Measurements from ENCODE around the gene PDGFRB. TPM values are rescaled to one million over a fixed set of nuclear protein-coding genes. Genes with fewer than 3 reads are reported as not detected.

The PDGFRB gene
- total RNA-seq, 1 experiment from 2014 or later = 10.4 TPM

DNA sequence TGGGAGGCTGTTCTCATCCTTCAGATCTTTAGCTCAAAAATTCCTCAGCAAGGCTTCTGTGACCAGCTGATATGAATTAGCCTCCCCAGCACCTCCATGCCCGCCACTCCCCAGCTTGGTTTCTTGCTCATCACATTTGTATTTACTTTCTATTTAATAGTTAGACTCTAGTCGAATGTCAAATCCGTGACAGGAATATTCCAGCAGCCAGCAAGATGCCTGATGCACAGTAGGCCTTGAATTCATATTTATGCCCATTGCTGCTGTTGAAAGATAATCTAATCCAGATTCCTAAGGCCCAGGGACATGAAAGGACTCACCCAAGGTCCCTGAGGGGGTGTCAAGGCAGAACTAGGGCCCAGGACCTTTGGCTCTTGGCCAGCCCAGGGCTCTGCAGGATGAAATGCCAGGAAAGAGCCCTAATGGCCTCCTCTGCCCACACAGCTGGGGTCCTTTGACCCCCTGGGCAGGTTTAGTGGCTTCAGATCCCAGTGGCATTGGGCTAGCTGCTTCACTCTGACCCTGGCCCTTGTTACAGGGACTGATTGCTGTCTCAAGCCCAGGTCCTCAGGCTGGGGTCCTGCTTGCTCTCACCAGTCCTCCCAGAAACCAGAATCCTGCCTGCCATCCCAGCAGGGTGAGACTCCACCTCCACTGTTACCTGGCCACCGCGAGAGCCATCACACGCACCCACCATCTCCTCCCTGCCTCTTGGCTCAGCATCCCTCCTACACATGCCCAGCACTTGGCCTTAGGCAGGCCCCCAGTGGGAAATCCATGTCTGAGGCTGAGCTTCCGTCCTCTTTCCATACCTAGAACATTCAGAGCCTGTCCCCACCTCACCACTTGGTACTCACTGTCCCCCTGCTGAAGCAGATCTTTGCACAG is 76.6 kb downstream of the PDGFRB start:
- no peak for DNase-seq
- H3K4me3 ChIP-seq = no peak overlapping the region
- peaks cover 10% of the 10 kb centered on the region for H3K27me3 ChIP-seq
- H3K9me3 ChIP-seq = no peaks in the 10 kb centered on the region; the same call in 1 of the 2 replicates
- H3K36me3 ChIP-seq = no peaks in the 10 kb centered on the region

DNA sequence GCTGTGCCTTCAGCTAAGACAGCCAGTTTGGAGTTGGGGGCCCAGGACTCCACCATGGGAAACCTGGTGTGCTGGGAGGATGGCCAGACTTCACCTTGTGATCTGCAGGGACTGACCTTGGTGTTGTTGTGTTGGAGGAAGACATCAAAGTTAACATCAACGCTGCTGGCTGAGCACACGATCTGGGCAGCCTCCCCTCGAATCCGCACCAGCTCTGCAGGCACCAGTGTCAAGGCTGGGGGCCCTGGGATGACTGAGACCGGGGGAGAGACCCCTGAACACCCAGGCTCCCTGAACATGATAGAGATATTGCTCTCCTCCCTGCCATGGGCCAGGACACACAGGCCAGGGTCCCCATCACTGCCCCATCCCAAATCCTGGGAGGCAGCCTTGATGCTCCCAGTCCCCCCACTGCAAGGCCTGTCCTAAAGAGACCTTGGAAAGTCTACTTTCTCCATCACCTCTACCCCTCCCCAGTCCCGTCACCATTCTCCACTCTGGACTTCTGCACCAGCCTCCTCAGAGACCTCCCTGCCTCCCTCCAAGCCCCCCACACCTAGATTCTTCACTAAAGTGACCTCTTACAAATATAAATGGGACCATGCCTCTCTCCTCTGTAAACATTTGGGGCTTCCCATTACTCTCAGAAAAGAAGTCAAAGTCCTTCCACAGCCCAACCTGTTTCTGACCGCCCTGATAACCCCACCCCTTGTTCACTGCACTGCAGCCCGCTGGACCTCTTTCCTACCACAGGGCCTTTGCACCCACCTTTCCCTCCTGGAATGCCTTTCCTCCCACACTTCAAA is 77.4 kb downstream of the PDGFRB start:
- peaks cover 4% of the 10 kb centered on the region for H3K9me3 ChIP-seq
- DNase-seq = no peak
- no peak overlapping the region for H3K4me3 ChIP-seq
- peaks cover 10% of the 10 kb centered on the region for H3K27me3 ChIP-seq
- H3K36me3 ChIP-seq = no peaks in the 10 kb centered on the region

DNA sequence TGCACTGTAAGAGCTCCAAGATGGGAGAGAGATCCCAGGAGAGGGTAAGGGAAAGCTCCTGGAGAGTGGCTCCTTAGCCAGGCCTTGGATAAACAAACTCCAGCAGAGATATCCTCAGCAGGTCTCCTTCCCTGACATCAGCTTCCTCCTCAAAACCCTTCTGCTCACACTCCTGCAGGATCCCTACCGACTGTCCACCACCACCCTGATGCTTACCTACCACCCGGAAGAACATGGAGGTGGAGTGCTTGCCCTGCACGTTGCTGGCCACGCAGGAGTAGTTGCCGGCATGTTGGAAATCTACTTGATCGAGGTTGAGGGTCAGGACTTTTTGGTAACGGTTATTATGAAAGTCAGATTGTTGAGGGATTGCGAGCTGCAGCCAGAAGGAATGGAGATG is 78.6 kb downstream of the PDGFRB start:
- Histone ChIP-seq H3K4me3 (no peak overlapping the region), H3K36me3 (no peaks in the 10 kb centered on the region), H3K9me3 (peaks cover 6% of the 10 kb centered on the region), H3K27me3 (peaks cover 10% of the 10 kb centered on the region)
- DNase-seq = no peak

DNA sequence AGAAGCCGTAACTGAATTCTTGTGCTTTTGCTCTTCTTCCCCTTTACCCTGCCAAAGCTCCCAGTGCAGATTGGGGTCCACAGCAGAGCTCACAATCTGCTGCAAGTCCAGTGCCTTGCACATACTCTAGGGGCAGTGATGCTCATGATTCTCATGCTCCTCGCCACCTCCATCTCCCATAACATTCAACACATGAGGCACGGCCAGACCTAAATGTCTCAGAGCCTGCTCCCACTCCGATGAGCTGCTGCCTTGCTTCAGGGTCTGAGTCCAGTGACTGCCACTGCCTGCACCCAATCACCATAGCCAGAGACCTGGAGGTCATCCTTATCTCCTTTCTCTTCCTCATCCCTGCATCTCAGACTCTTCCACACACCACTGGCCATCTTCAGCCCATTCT is 79.8 kb downstream of the PDGFRB start:
- H3K4me3 ChIP-seq = no peak overlapping the region
- DNase-seq = no peak
- peaks cover 10% of the 10 kb centered on the region for H3K27me3 ChIP-seq
- no peaks in the 10 kb centered on the region for H3K36me3 ChIP-seq
- peaks cover 6% of the 10 kb centered on the region for H3K9me3 ChIP-seq

DNA sequence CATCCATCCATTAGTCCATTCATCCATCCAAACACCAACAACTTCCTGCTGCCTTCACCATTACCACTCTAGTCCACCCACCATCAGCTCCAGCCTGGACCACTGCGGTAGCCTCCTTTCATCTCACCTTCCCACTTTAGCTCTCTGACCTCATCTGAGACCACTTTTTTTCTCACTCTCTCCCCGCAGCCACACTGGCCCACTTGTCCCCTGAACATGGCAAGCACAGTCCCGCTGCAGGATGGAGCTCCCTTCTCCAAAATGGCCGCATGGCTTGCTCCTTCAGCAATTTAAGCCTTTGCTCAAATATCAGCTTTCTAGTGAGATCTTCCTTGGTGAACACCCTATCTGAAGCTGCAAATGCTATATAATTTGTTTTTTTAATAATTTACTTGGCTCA is 80.4 kb downstream of the PDGFRB start:
- DNase-seq = no peak
- peaks cover 10% of the 10 kb centered on the region for H3K27me3 ChIP-seq
- H3K4me3 ChIP-seq = no peak overlapping the region
- H3K36me3 ChIP-seq = no peaks in the 10 kb centered on the region
- H3K9me3 ChIP-seq = peaks cover 6% of the 10 kb centered on the region

DNA sequence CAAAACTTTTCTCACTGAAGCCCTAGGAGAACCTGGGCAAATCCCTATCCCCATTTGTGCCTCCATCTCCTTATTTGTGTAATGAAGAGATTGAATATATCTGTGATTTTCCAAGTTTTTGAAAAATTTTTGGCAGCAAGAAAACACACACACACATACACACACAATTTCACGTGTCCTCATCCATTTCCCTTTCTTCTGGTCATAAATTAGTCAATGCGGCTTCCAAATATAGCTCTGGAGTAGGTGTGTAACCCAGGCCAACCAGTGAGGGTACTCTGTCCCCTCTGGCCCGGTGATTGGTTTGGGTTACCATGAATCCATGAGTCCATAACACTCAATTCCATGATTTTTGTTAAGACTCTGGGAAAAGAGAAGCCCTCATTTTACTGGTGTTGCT is 82.0 kb downstream of the PDGFRB start:
- peaks cover 10% of the 10 kb centered on the region for H3K27me3 ChIP-seq
- H3K9me3 ChIP-seq = peaks cover 6% of the 10 kb centered on the region
- H3K36me3 ChIP-seq = no peaks in the 10 kb centered on the region
- no peak for DNase-seq
- H3K4me3 ChIP-seq = no peak overlapping the region

DNA sequence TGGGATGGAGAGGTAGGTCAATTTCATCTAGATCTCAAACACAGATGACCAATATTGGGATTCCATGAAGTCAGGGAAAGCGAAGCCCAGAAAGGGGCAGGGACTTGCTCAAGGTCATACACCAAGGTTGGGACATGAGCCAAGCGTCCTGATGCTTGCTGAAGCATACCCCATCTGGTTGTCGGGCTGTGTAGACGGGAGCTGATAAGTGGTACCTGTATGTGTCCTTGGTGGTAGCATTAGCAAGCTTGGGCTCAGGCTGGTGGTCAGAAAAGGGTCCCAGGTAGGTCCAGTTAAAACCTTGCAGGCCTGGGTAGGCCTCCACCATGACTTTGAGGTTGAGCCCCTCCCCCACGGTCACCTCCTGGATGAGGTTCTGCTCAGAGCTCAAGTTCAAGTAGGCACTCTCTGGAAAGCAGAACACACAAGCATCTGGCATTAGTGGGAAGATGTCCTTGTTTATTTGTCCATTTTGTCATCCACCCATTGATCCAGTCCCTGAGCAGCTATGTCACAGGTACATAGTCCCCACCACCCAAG is 82.5 kb downstream of the PDGFRB start:
- Histone ChIP-seq H3K36me3 (no peaks in the 10 kb centered on the region), H3K4me3 (no peak overlapping the region), H3K27me3 (peaks cover 10% of the 10 kb centered on the region), H3K9me3 (peaks cover 6% of the 10 kb centered on the region)
- no peak for DNase-seq

DNA sequence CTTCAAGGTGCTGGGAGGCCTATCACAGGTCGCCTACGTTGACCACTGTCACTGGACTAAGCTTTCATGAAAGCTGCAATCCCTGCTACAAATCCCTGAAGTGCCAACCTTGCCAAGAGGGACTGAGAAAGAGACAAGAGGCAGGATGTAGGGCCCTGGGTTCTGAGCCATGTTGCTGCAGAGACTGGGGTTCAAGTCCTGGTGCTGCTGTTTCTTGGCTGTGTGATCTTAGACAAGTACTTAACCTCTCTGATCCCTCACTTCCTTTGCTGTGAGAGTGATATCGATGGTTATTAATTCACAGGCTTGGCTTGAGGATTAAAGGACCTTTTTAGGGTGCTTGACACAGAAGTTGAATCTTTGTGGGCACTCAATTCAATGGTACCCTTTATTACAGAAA is 84.8 kb downstream of the PDGFRB start:
- Histone ChIP-seq H3K27me3 (peaks cover 6% of the 10 kb centered on the region), H3K36me3 (no peaks in the 10 kb centered on the region), H3K4me3 (no peak overlapping the region), H3K9me3 (peaks cover 6% of the 10 kb centered on the region)
- DNase-seq = no peak

DNA sequence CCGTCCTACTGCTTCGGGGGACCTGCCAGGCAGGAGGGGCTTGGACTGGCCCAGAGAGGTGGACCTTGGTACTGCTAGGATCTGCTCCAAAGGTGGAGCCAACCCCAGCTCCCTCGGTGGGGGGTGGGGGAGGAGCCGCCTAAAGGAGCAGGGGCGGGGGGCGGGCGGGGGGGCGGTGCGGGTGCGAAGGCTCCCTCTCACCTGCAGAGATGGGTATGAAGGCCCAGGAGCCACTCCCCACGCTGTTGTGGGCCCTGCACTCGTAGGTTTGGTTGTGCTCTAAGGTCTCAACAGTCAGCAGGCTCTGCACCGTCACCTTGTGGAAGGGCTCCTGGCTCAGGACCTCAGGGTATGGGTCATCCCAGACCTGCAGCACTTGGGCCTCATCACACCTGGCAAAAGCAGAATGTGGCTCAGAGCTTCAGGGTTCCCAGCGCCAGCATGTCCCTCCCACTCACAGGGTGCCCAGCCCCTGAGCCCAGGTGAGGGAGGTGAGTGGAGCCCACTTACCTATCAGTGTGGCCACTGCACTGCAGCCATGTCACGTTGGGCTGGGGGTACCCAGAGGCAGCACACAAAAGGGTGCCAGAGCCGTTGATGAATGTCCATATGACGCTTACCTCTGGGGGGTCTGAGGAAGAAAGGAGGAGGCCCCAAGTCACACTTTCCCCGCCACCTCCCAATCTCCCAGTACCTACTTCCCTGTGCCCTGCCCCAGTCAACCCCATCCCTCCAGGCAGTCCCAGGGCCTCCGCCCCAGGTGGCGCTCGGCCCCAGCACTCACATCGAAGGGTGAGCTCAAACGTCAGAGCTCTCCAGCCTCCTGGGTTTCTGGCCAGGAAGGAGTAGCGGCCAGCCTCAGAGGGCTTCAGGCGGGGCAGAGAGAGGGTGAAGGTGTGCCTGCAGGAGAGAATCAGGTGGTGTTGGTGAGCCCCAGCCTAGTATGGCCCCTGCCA is 85.7 kb downstream of the PDGFRB start:
- no peak overlapping the region for H3K4me3 ChIP-seq
- DNase-seq = no peak
- peaks cover under 1% of the 10 kb centered on the region; the same call in 1 of the 2 replicates for H3K27me3 ChIP-seq
- H3K9me3 ChIP-seq = peaks cover 6% of the 10 kb centered on the region
- no peaks in the 10 kb centered on the region for H3K36me3 ChIP-seq

DNA sequence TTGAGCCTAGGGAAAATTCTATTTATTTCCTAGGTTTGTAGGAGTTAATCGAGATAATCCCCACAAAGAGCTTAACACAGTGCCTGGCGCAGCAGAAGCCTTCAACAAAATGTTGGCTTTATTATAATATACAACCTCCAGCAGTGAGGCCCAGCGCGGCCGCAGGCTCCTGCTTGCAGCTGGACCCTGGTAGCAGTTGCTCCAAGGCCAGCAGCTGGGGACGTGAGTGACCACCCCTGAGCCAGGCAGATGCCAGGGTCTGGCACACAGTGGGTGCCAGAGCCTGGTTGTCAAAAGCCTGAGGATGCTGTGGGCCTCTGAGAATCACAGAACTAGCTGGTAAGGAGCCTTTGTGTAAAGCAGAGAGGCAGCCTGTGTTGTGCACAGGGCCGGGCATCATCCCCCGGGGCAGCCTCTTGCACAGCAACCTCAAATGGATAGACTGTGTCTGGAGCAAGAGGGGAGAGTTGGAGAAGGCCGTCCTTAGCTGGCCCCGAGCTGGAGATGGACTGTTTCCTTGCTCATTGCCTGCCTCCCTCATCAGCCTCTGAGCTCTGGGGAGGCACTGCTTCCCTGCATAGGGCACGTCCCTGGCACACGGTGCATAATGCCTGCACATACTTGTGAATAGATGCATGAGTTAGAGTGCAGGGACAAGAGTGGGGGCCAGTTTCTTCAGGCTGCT is 86.5 kb downstream of the PDGFRB start:
- Histone ChIP-seq H3K27me3 (no peaks in the 10 kb centered on the region), H3K36me3 (no peaks in the 10 kb centered on the region), H3K4me3 (no peak overlapping the region), H3K9me3 (peaks cover 6% of the 10 kb centered on the region)
- no peak for DNase-seq

DNA sequence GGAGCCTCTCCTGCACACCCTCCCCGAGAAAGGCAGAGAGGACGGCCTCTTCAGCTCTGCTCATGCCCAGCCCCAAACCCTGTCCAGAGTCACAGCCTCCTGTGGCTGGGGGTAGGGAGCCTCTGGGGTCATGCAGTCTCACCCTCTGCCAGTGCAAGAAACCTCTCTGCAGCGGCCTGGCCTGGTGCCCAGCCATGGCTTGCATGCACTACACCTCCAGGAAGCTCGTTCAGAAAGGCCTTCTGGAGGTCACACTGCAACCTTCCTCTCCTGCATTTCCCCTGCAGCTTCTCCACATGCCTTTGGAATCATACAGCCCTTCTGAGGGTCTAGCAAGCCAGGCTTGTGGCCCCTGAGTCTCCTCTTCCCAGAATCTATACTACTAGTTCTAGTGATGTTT is 87.2 kb downstream of the PDGFRB start:
- no peak overlapping the region for H3K4me3 ChIP-seq
- no peaks in the 10 kb centered on the region for H3K27me3 ChIP-seq
- peaks cover 4% of the 10 kb centered on the region; the same call in 1 of the 2 replicates for H3K9me3 ChIP-seq
- no peaks in the 10 kb centered on the region for H3K36me3 ChIP-seq
- peak; percentile 42 for DNase-seq

DNA sequence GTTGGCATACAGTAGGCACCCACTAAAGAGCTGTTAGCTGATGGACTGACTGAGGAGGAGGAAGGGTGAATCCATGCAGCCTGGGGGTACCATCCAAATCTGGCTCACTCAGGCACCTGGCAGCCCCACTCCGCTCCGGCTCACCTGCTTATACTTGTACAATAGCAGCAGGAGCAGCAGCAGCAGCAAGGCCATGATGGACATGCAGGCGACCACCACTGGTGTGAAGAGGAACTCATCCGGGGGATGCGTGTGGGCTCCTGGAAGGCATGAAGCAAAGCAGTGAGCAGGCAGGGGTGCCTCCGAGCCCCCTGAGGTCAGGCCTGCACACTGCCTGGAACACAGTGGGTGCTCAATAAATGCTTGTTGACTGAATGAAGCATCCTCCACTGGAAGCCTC is 87.6 kb downstream of the PDGFRB start:
- no peaks in the 10 kb centered on the region for H3K36me3 ChIP-seq
- no peaks in the 10 kb centered on the region for H3K27me3 ChIP-seq
- no peak for DNase-seq
- 0 out of 2 replicates have a peak, but pooled peaks cover 3% of the 10 kb centered on the region for H3K9me3 ChIP-seq
- no peak overlapping the region for H3K4me3 ChIP-seq

DNA sequence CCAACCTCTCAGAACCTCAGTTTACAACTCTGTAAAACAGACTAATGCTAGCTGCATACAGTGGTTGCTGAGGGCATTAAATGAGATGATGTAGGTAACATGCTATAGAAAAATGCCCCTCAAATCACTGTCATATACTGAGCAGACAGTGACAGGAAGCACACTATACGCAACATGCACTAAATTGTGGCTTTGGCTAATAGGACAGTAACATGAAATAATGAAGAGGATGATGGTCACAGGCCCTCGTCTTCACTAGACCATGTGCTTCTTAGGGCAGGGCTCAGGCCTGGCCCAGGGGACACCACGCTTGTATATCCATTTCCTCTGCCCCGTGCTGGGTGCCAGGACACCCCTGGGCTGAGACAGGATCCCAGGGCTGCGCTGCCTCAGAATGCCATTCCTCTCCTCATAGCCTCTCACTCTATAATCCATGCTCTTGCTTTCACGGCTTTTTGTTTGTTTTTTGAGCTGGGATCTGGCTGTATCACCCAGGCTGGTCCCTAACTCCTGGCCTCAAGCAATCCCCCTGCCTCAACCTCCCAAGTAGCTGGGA is 88.2 kb downstream of the PDGFRB start:
- no peak overlapping the region for H3K4me3 ChIP-seq
- no peaks in the 10 kb centered on the region for H3K27me3 ChIP-seq
- no peaks in the 10 kb centered on the region for H3K9me3 ChIP-seq
- no peaks in the 10 kb centered on the region for H3K36me3 ChIP-seq
- DNase-seq = no peak

DNA sequence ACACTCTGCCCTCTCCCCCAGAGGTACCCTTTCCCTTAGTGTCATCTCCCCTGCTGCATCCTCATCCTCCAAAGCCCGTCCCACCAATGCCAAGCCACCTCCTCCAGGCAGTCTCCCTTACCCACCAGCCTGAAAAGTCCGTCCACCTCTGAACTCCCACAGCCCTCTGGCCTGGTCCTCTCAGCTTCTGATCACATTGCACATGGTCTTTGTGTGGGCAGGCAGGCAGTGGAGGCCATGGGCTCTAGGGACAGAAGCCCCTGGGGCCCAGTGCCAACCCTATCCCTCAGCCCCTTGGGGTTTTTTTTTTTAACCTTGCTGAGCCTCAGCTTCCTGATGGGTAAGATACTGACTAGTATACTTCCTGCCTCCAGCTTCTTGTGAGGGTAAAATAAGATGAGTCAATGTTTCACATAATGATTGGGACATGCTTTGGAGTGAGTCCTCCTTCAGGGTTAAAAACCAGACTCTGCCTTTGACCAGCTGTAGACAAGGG is 88.7 kb downstream of the PDGFRB start:
- Histone ChIP-seq H3K4me3 (no peak overlapping the region), H3K9me3 (no peaks in the 10 kb centered on the region), H3K36me3 (no peaks in the 10 kb centered on the region), H3K27me3 (no peaks in the 10 kb centered on the region)
- DNase-seq = no peak

DNA sequence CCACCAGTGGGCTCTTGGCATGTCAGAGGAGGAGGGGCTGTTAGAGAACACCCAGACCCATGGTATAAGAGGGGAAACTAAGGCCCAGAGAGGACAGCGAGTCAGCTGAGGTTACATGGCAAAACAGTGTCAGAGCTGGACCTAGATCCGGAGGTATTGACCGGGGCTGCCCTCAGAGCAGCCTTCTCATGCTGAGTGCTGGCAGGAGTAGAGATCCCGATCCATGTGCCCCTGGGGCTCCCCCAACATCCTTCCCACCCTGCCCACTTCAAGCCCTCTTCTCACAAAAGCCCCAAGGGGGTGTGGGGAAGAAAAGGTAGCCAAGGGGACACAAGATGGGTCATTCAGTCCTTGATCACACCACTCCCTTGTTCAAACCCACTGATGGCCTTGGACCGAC is 89.2 kb downstream of the PDGFRB start:
- no peak for DNase-seq
- Histone ChIP-seq H3K27me3 (no peaks in the 10 kb centered on the region), H3K9me3 (no peaks in the 10 kb centered on the region), H3K36me3 (no peaks in the 10 kb centered on the region), H3K4me3 (no peak overlapping the region)

Measured in MG63 (cell line).